Liver (tissue), 9 donors: ENCODE measurements around the gene ARHGAP4. TPM values are rescaled to one million over a fixed set of nuclear protein-coding genes. Genes with fewer than 3 reads are reported as not detected.

Experiments used
- DNase-seq: peaks from one replicate; pipeline ENCODE4 v3.0.0-alpha.2; 2017; ENCODE audit warnings: low spot score
- H3K27ac ChIP-seq, 2 donors: one replicate each; pipeline ENCODE4 v1.7.0; 2013; ENCODE audit warnings: inconsistent platforms in 2 of 2, low read length in 2 of 2, control low read depth in 1 of 2, low read depth in 1 of 2, mild to moderate bottlenecking in 1 of 2
- H3K27me3 ChIP-seq, 4 donors: one replicate each; pipeline versions ENCODE4 v1.6.1 to v1.7.0; 2013; ENCODE audit warnings: low read length in 3 of 4, inconsistent platforms in 1 of 4, mild to moderate bottlenecking in 1 of 4, moderate library complexity in 1 of 4; ENCODE audit not compliant: control insufficient read depth in 4 of 4, insufficient read depth in 4 of 4
- H3K36me3 ChIP-seq, 4 donors: one replicate each; pipeline versions ENCODE4 v1.6.1 to v1.7.0; 2013; ENCODE audit warnings: low read length in 3 of 4, mild to moderate bottlenecking in 3 of 4, low read depth in 1 of 4, moderate library complexity in 1 of 4; ENCODE audit not compliant: control insufficient read depth in 4 of 4, insufficient read depth in 3 of 4
- H3K4me1 ChIP-seq, 4 donors: one replicate each; pipeline versions ENCODE4 v1.6.1 to v1.7.0; 2013; ENCODE audit warnings: low read length in 3 of 4, mild to moderate bottlenecking in 3 of 4, moderate library complexity in 1 of 4; ENCODE audit not compliant: control insufficient read depth in 4 of 4, insufficient read depth in 4 of 4
- H3K4me3 ChIP-seq, 3 donors: one replicate each; pipeline versions ENCODE4 v1.6.1 to v1.7.0; 2013; ENCODE audit warnings: low read length in 3 of 3, control low read depth in 1 of 3, low read depth in 1 of 3, mild to moderate bottlenecking in 1 of 3
- H3K9ac ChIP-seq, 2 donors: one replicate each; pipeline ENCODE4 v1.7.0; 2013; ENCODE audit warnings: low read length in 2 of 2, mild to moderate bottlenecking in 2 of 2, moderate library complexity in 2 of 2, control low read depth in 1 of 2, low read depth in 1 of 2
- H3K9me3 ChIP-seq, 4 donors: one replicate each; pipeline versions ENCODE4 v1.6.1 to v1.7.0; 2013; ENCODE audit warnings: low read length in 3 of 4; ENCODE audit not compliant: control insufficient read depth in 4 of 4
- FOXA1 ChIP-seq: IDR thresholded peaks from 2 replicates; pipeline ENCODE4 v1.6.1; 2016; ENCODE audit warnings: antibody characterized with exemption
- FOXA2 ChIP-seq: IDR thresholded peaks from 2 replicates; pipeline ENCODE4 v1.6.1; 2016; ENCODE audit warnings: antibody characterized with exemption
- GABPA ChIP-seq, 2 donors: IDR thresholded peaks in 1 of 2; conservative IDR thresholded peaks in 1 of 2; 2 replicates each; pipeline ENCODE4 v1.6.1; 2016; ENCODE audit warnings: antibody characterized with exemption in 2 of 2, mild to moderate bottlenecking in 1 of 2, moderate library complexity in 1 of 2
- HNF4G ChIP-seq: IDR thresholded peaks from 2 replicates; pipeline ENCODE4 v1.6.1; 2016; ENCODE audit warnings: antibody characterized with exemption
- NR2F2 ChIP-seq: IDR thresholded peaks from 2 replicates; pipeline ENCODE4 v1.6.1; 2016; ENCODE audit warnings: antibody characterized with exemption
- RAD21 ChIP-seq, 2 donors: IDR thresholded peaks; 2 replicates each; pipeline ENCODE4 v1.6.1; 2016; ENCODE audit warnings: antibody characterized with exemption in 2 of 2, mild to moderate bottlenecking in 2 of 2
- RXRA ChIP-seq, 2 donors: IDR thresholded peaks; 2 replicates each; pipeline ENCODE4 v1.6.1; 2017 to 2018; ENCODE audit warnings: antibody characterized with exemption in 2 of 2, mild to moderate bottlenecking in 1 of 2
- SP1 ChIP-seq: IDR thresholded peaks from 2 replicates; pipeline ENCODE4 v1.6.1; 2018; ENCODE audit warnings: antibody characterized with exemption, mild to moderate bottlenecking
- TAF1 ChIP-seq: conservative IDR thresholded peaks from 2 replicates; pipeline ENCODE4 v1.6.1; 2016; ENCODE audit warnings: antibody characterized with exemption, mild to moderate bottlenecking
- YY1 ChIP-seq: IDR thresholded peaks from 2 replicates; pipeline ENCODE4 v1.6.1; 2016; ENCODE audit warnings: antibody characterized with exemption, mild to moderate bottlenecking
- WGBS: extraction: QIAGEN DNeasy Blood & Tissue Kit; methylation state at CpG from one replicate; pipeline ENCODE4 v1.1.7; 2013; 5-methylcytosine and 5-hydroxymethylcytosine counted together
- polyA plus RNA-seq, 2 donors: library from polyadenylated mRNA; stranded (reverse) in 1 of 2; unstranded in 1 of 2; fragments of 200-250 nt in 1 of 2; fragments of >200 nt in 1 of 2; fragmentation: Nextera tagmentation in 1 of 2; extraction: Ambion mirVana in 1 of 2; gene quantifications; one replicate each; pipeline versions ENCODE4 v1.2.1 to v1.2.3, GENCODE V29; 2013 to 2015
- total RNA-seq, 2 donors: library from RNA; depleted of rRNA; stranded (reverse); fragments of >200 nt; gene quantifications; one replicate each; pipeline ENCODE4 v1.2.3, GENCODE V29; 2014
- TF ChIP-seq, protein P1 (sequence below): fragments of 150-350 bp; IDR thresholded peaks from 2 replicates; pipeline ENCODE4 v1.5.1; 2017; ENCODE audit warnings: improper control_type of control experiment, low read depth, low read length; ENCODE audit not compliant: missing input control
- TF ChIP-seq, protein P2 (sequence below): IDR thresholded peaks from 2 replicates; pipeline ENCODE4 v1.6.1; 2016; ENCODE audit warnings: antibody characterized with exemption
- TF ChIP-seq, protein P3 (sequence below): IDR thresholded peaks from 2 replicates; pipeline ENCODE4 v1.6.1; 2016; ENCODE audit warnings: antibody characterized with exemption, mild to moderate bottlenecking
- TF ChIP-seq, protein P4 (sequence below): IDR thresholded peaks from 2 replicates; pipeline ENCODE4 v1.6.1; 2016; ENCODE audit warnings: antibody characterized with exemption
- donor health status: healthy.
- donor health status: healthy.
- donor health status: healthy.
- donor health status: healthy.
- donor health status: healthy.

ARHGAP4 gene
- total and polyA plus RNA-seq, 4 donors, result 3.3 to 28.1 (median 10.2) TPM

DNA sequence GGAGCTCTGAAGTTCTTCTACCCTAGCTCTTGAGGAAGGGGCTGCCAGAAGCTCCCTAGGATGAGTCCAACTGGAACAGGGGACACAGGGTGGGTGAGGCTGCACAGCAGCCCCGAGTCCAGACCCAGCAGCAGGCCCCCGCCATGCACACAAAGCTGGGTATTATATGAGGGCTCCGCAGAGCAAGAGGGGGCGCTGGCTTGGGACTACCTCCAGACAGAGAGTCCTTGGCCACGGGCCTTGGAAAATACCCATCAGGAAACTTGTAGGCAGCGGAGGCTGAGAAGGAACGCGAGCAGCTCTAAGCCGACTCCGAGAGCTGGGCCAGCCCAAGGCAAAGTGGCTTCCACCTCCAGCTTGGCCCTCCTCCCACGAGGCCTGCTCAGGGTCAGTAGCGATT lies 37.5 kb upstream of the ARHGAP4 start:
- 94% methylated on average over 12 of the region's 12 CpGs for WGBS
- Histone ChIP-seq H3K9ac (no peak overlapping the region), H3K27me3 (no peaks in the 10 kb centered on the region), H3K4me3 (no peak overlapping the region), H3K36me3 (peaks cover 12 to 58% (median 27%) of the 10 kb centered on the region in 4 donors), H3K9me3 (no peaks in the 10 kb centered on the region), H3K27ac (no peak overlapping the region), H3K4me1 (peaks cover under 1 to 35% (median 28%) of the 10 kb centered on the region in 4 donors)
- TF ChIP-seq, protein P1, sequence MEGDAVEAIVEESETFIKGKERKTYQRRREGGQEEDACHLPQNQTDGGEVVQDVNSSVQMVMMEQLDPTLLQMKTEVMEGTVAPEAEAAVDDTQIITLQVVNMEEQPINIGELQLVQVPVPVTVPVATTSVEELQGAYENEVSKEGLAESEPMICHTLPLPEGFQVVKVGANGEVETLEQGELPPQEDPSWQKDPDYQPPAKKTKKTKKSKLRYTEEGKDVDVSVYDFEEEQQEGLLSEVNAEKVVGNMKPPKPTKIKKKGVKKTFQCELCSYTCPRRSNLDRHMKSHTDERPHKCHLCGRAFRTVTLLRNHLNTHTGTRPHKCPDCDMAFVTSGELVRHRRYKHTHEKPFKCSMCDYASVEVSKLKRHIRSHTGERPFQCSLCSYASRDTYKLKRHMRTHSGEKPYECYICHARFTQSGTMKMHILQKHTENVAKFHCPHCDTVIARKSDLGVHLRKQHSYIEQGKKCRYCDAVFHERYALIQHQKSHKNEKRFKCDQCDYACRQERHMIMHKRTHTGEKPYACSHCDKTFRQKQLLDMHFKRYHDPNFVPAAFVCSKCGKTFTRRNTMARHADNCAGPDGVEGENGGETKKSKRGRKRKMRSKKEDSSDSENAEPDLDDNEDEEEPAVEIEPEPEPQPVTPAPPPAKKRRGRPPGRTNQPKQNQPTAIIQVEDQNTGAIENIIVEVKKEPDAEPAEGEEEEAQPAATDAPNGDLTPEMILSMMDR, result no peak
- TF ChIP-seq, protein P2, sequence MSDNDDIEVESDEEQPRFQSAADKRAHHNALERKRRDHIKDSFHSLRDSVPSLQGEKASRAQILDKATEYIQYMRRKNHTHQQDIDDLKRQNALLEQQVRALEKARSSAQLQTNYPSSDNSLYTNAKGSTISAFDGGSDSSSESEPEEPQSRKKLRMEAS, result no peak
- TF ChIP-seq TAF1 (no peak), RAD21 (IDR thresholded peaks at IDR 0.05) (no peak), RXRA (IDR thresholded peaks at IDR 0.05) (no peak), SP1 (no peak), HNF4G (no peak)
- TF ChIP-seq, protein P3, sequence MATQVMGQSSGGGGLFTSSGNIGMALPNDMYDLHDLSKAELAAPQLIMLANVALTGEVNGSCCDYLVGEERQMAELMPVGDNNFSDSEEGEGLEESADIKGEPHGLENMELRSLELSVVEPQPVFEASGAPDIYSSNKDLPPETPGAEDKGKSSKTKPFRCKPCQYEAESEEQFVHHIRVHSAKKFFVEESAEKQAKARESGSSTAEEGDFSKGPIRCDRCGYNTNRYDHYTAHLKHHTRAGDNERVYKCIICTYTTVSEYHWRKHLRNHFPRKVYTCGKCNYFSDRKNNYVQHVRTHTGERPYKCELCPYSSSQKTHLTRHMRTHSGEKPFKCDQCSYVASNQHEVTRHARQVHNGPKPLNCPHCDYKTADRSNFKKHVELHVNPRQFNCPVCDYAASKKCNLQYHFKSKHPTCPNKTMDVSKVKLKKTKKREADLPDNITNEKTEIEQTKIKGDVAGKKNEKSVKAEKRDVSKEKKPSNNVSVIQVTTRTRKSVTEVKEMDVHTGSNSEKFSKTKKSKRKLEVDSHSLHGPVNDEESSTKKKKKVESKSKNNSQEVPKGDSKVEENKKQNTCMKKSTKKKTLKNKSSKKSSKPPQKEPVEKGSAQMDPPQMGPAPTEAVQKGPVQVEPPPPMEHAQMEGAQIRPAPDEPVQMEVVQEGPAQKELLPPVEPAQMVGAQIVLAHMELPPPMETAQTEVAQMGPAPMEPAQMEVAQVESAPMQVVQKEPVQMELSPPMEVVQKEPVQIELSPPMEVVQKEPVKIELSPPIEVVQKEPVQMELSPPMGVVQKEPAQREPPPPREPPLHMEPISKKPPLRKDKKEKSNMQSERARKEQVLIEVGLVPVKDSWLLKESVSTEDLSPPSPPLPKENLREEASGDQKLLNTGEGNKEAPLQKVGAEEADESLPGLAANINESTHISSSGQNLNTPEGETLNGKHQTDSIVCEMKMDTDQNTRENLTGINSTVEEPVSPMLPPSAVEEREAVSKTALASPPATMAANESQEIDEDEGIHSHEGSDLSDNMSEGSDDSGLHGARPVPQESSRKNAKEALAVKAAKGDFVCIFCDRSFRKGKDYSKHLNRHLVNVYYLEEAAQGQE, result no peak
- no peak for DNase-seq

DNA sequence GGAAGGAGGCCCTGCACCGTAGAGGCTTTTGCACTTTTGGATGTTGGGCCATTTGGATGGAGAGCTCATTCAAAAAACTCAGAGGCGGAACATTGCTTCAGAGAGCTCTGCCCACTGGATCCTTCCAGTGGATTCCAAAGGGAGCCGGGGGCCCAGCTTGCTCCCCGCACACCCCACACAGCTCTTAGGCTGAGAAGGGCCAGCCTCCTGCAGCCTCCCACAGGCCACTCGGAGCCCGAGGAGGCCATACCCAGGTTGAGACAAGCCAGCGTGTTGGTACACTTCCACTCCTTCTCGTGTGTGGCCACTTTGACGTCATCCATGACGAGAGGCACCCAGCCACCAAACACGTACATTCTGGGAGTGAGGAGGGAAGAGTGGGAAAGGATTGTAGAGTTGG lies 35.2 kb upstream of the ARHGAP4 start:
- Histone ChIP-seq H3K27me3 (no peaks in the 10 kb centered on the region), H3K27ac (no peak overlapping the region), H3K4me3 (no peak overlapping the region), H3K36me3 (peaks cover 21 to 80% (median 40%) of the 10 kb centered on the region in 4 donors), H3K4me1 (peaks cover 0 to 13% (median 6%) of the 10 kb centered on the region in 4 donors), H3K9ac (no peak overlapping the region), H3K9me3 (no peaks in the 10 kb centered on the region)
- WGBS, result 91% methylated on average over 11 of the region's 11 CpGs
- TF ChIP-seq TAF1, result no peak
- TF ChIP-seq, protein P4, sequence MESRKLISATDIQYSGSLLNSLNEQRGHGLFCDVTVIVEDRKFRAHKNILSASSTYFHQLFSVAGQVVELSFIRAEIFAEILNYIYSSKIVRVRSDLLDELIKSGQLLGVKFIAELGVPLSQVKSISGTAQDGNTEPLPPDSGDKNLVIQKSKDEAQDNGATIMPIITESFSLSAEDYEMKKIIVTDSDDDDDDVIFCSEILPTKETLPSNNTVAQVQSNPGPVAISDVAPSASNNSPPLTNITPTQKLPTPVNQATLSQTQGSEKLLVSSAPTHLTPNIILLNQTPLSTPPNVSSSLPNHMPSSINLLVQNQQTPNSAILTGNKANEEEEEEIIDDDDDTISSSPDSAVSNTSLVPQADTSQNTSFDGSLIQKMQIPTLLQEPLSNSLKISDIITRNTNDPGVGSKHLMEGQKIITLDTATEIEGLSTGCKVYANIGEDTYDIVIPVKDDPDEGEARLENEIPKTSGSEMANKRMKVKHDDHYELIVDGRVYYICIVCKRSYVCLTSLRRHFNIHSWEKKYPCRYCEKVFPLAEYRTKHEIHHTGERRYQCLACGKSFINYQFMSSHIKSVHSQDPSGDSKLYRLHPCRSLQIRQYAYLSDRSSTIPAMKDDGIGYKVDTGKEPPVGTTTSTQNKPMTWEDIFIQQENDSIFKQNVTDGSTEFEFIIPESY, result no peak
- no peak for TF ChIP-seq RAD21 (IDR thresholded peaks at IDR 0.05)
- no peak for TF ChIP-seq YY1
- TF ChIP-seq FOXA2, result no peak
- TF ChIP-seq NR2F2, result no peak
- TF ChIP-seq FOXA1, result no peak
- TF ChIP-seq, protein P3, result no peak
- TF ChIP-seq GABPA (IDR thresholded peaks at IDR 0.05 in 1 of 2, conservative IDR thresholded peaks at IDR 0.05 in 1 of 2), result no peak
- no peak for DNase-seq
